IMR-90 (cell line): Measurements from ENCODE around the gene MCTP1. TPM values are rescaled to one million over a fixed set of nuclear protein-coding genes. Genes with fewer than 3 reads are reported as not detected.

Experiments
- ATAC-seq: fragments of 200-7000 bp; cut with Tn5 transposase; 2 replicates; pipeline ENCODE4 v1.9.1; 2020; ENCODE audit warnings: low read depth, mild to moderate bottlenecking, moderate library complexity
- BruUV-seq: library from RNA; stranded (reverse); fragments of 400-500 nt; replicated peaks from 2 replicates; lab custom pipeline; 2021; lab: Mats Ljungman, UMichigan
- CTCF ChIA-PET: fragments of 300-600 bp; formaldehyde crosslinking; extraction: SDS; loops from one replicate; lab custom pipeline; 2021; ENCODE audit warnings: antibody characterized with exemption; lab: Yijun Ruan, JAX
- POLR2A ChIA-PET: fragments of 300-600 bp; sonication (Branson Sonifier 250); formaldehyde crosslinking; loops from one replicate; lab custom pipeline; 2022; ENCODE audit warnings: antibody characterized with exemption; ENCODE audit not compliant: unreplicated experiment; lab: Charles Lee
- DNase-seq: peaks from one replicate; pipeline ENCODE4 v3.0.0; 2013
- H2AFZ ChIP-seq: replicated peaks from 2 replicates; pipeline ENCODE3; 2013; ENCODE audit warnings: low read length, mild to moderate bottlenecking; ENCODE audit not compliant: poor library complexity
- H2AK5ac ChIP-seq: 2 replicates; pipeline ENCODE4 v1.6.1; 2013; ENCODE audit warnings: low read depth, low read length, inconsistent platforms
- H2AK9ac ChIP-seq: replicated peaks from 2 replicates; pipeline ENCODE3; 2013; ENCODE audit warnings: mild to moderate bottlenecking, low read depth, low read length, moderate library complexity; ENCODE audit not compliant: poor library complexity
- H2BK120ac ChIP-seq: 2 replicates; pipeline ENCODE4 v1.6.1; 2013; ENCODE audit warnings: low read depth, low read length, inconsistent platforms
- H2BK15ac ChIP-seq: 3 replicates; pipeline ENCODE4 v1.6.1; 2013; ENCODE audit warnings: low read depth, low read length, inconsistent platforms
- H2BK20ac ChIP-seq: 2 replicates; pipeline ENCODE4 v1.6.1; 2013; ENCODE audit warnings: low read depth, mild to moderate bottlenecking, inconsistent platforms, low read length, moderate library complexity
- H2BK5ac ChIP-seq: 2 replicates; pipeline ENCODE4 v1.6.1; 2013; ENCODE audit warnings: mild to moderate bottlenecking, low read depth, low read length, inconsistent platforms; ENCODE audit not compliant: poor library complexity, severe bottlenecking
- H3K14ac ChIP-seq: replicated peaks from 2 replicates; pipeline ENCODE4 v1.6.1; 2013; ENCODE audit warnings: low read depth, low read length, inconsistent platforms
- H3K18ac ChIP-seq: 2 replicates; pipeline ENCODE4 v1.6.1; 2013; ENCODE audit warnings: low read depth, low read length, control low read depth
- H3K23ac ChIP-seq: 2 replicates; pipeline ENCODE4 v1.6.1; 2013; ENCODE audit warnings: low read depth, low read length, inconsistent platforms
- H3K27ac ChIP-seq: 2 replicates; pipeline ENCODE4 v1.5.1; 2013; ENCODE audit warnings: mild to moderate bottlenecking, control low read depth, low read length; ENCODE audit not compliant: insufficient read depth
- H3K27me3 ChIP-seq: 2 replicates; pipeline ENCODE4 v1.6.1; 2013; ENCODE audit warnings: low read length; ENCODE audit not compliant: control insufficient read depth, insufficient read depth
- H3K36me3 ChIP-seq: 2 replicates; pipeline ENCODE4 v1.6.1; 2013; ENCODE audit warnings: low read length, mixed read lengths; ENCODE audit not compliant: control insufficient read depth, insufficient read depth
- H3K4ac ChIP-seq: 2 replicates; pipeline ENCODE4 v1.6.1; 2013; ENCODE audit warnings: low read depth, low read length, inconsistent platforms
- H3K4me1 ChIP-seq: 2 replicates; pipeline ENCODE4 v1.6.1; 2013; ENCODE audit warnings: low read length, mixed read lengths; ENCODE audit not compliant: control insufficient read depth, insufficient read depth
- H3K4me2 ChIP-seq: 2 replicates; pipeline ENCODE4 v1.6.1; 2013; ENCODE audit warnings: low read depth, mild to moderate bottlenecking, control low read depth, low read length, moderate library complexity
- H3K4me3 ChIP-seq: 2 replicates; pipeline ENCODE4 v1.5.1; 2013; ENCODE audit warnings: low read depth, mild to moderate bottlenecking, control low read depth, low read length, moderate library complexity; ENCODE audit not compliant: insufficient read depth
- H3K56ac ChIP-seq: 2 replicates; pipeline ENCODE4 v1.6.1; 2013; ENCODE audit warnings: low read length, inconsistent platforms; ENCODE audit not compliant: insufficient read depth; ENCODE audit errors: extremely low read depth
- H3K79me1 ChIP-seq, 2 experiments: 2 replicates each; pipeline ENCODE4 v1.6.1; 2013; ENCODE audit warnings: low read length in 2 of 2, inconsistent platforms in 1 of 2, low read depth in 1 of 2
- H3K9ac ChIP-seq: 2 replicates; pipeline ENCODE4 v1.6.1; 2013; ENCODE audit warnings: low read depth, low read length, control low read depth
- H3K9me1 ChIP-seq: 2 replicates; pipeline ENCODE4 v1.6.1; 2013; ENCODE audit warnings: low read length, inconsistent platforms; ENCODE audit not compliant: insufficient read depth
- H3K9me3 ChIP-seq: 2 replicates; pipeline ENCODE4 v1.6.1; 2013; ENCODE audit warnings: low read length; ENCODE audit not compliant: control insufficient read depth, insufficient read depth
- H4K20me1 ChIP-seq: 2 replicates; pipeline ENCODE4 v1.6.1; 2013; ENCODE audit warnings: low read length, inconsistent platforms; ENCODE audit not compliant: insufficient read depth
- H4K5ac ChIP-seq: 2 replicates; pipeline ENCODE4 v1.6.1; 2013; ENCODE audit warnings: mild to moderate bottlenecking, low read depth, low read length, control low read depth
- H4K8ac ChIP-seq, 2 experiments: 2 replicates each; pipeline ENCODE4 v1.6.1; 2013; ENCODE audit warnings: low read depth in 2 of 2, low read length in 2 of 2, control low read depth in 1 of 2, inconsistent platforms in 1 of 2
- H4K91ac ChIP-seq: 2 replicates; pipeline ENCODE4 v1.6.1; 2013; ENCODE audit warnings: low read depth, low read length, inconsistent platforms; ENCODE audit not compliant: insufficient read depth
- CTCF ChIP-seq: conservative IDR thresholded peaks from 2 replicates; pipeline ENCODE4 v1.5.1; 2012; ENCODE audit warnings: mild to moderate bottlenecking, low read depth, low read length, improper control_type of control experiment
- RAD21 ChIP-seq: IDR thresholded peaks from 2 replicates; pipeline ENCODE4 v1.6.1; 2012; ENCODE audit warnings: low read length, improper control_type of control experiment
- SMC3 ChIP-seq: fragments of 150-350 bp; IDR thresholded peaks from 2 replicates; pipeline ENCODE4 v1.6.1; 2016; ENCODE audit warnings: low read depth, mild to moderate bottlenecking, antibody characterized with exemption, low read length, moderate library complexity
- WGBS, 2 experiments: methylation state at CpG; one replicate each; pipeline versions ENCODE4 v1.1.5 to v1.1.7; 2013; ENCODE audit warnings: missing lambda C conversion rate in 2 of 2; ENCODE audit not compliant: insufficient read length in 1 of 2; ENCODE audit errors: extremely low coverage in 2 of 2; 5-methylcytosine and 5-hydroxymethylcytosine counted together
- dilution Hi-C: fragments of 300-500 bp; cut with HindIII; formaldehyde crosslinking; loops from one replicate; pipeline ENCODE4 v1.14.3; 2018; ENCODE audit warnings: low sequenced_read_pairs; ENCODE audit not compliant: unreplicated experiment
- in situ Hi-C: fragments of 300-500 bp; cut with MboI; formaldehyde crosslinking; loops from 3 replicates; pipeline ENCODE4 v1.14.3; 2019; ENCODE audit warnings: low sequenced_read_pairs, inconsistent platforms, mixed read lengths
- intact Hi-C: fragments of 100-400 bp; cut with micrococcal nuclease; formaldehyde crosslinking; loops from 2 replicates; pipeline ENCODE4 v1.10.0; 2022
- polyA plus RNA-seq, 3 experiments: library from polyadenylated mRNA; depleted of rRNA; stranded (reverse); fragments of >200 nt; gene quantifications; 2 replicates each; pipeline ENCODE4 v1.2.3, GENCODE V29; 2012; ENCODE audit warnings: low replicate concordance in 1 of 3
- total RNA-seq: library from RNA; depleted of rRNA; stranded (reverse); fragments of >200 nt; gene quantifications from 2 replicates; pipeline ENCODE4 v1.2.3, GENCODE V29; 2012
- TF ChIP-seq, protein P1 (sequence below): fragments of 150-350 bp; IDR thresholded peaks from 2 replicates; pipeline ENCODE4 v1.6.1; 2016; ENCODE audit warnings: low read depth, mild to moderate bottlenecking, low read length, moderate library complexity, borderline replicate concordance

MCTP1 gene
- total and polyA plus RNA-seq, 2 of the 4 experiments (the other 2 are of a cell fraction), result 0.21 TPM; not detected in 1

DNA sequence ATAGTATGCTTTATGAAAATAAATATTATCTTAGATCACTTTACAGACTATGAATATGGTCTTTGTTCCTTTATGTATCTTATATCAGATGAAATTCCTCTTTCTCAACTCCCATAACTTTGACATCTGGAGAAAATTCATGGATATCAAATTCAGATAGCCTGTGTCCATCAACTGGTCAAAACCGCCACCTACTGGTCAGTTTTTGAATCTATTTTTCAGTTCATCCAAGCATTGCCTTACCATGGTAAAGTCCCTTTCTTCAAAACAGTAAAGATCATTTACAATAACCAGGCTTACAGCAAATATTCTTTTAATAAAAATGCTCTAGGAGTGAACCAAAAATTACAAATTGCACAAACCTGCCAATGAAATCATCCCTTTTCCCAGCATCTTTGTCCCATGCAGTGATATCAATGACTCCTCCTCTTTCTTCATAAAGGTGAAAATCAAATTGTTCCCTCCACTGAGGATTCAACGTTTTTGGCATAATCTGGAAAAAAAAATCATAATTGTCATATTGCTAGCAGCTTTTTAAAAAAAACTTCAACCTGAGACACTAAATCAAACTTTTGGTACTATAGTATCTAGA is 375.9 kb downstream of the MCTP1 start:
- WGBS, 2 experiments, result no CpG with 5 or more reads among the region's 2 CpGs
- dilution Hi-C loops (no loop called here), in situ Hi-C loops (no loop called here), intact Hi-C loops (loop anchor here (5.0 kb wide), 1 partner anchor 77 kb away; no protein-coding TSS in a partner anchor)
- no peak overlapping the region for H2AFZ ChIP-seq
- no peaks in the 10 kb centered on the region for H3K27me3 ChIP-seq
- TF ChIP-seq CTCF (peak; percentile 62), RAD21 (peak; percentile 61), SMC3 (peak; percentile 33; the same call in 1 of the 2 replicates)
- TF ChIP-seq, protein P1, sequence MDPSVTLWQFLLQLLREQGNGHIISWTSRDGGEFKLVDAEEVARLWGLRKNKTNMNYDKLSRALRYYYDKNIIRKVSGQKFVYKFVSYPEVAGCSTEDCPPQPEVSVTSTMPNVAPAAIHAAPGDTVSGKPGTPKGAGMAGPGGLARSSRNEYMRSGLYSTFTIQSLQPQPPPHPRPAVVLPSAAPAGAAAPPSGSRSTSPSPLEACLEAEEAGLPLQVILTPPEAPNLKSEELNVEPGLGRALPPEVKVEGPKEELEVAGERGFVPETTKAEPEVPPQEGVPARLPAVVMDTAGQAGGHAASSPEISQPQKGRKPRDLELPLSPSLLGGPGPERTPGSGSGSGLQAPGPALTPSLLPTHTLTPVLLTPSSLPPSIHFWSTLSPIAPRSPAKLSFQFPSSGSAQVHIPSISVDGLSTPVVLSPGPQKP, result no peak
- H2AK9ac ChIP-seq, result no peak overlapping the region
- no peak overlapping the region for H2BK15ac ChIP-seq
- H3K9me1 ChIP-seq, result no peaks in the 10 kb centered on the region
- no peak overlapping the region for H2AK5ac ChIP-seq
- no peaks in the 10 kb centered on the region for H3K9me3 ChIP-seq
- DNase-seq (peak; percentile 37), ATAC-seq (peak; percentile 70)
- H3K18ac ChIP-seq, result no peak overlapping the region
- CTCF ChIA-PET, result interaction anchor here (1.0 kb wide), 2 partner anchors 13 to 24 kb away, joined by 3 read pairs; no protein-coding TSS in a partner anchor
- no peak overlapping the region for H4K91ac ChIP-seq
- H3K9ac ChIP-seq, result no peak overlapping the region
- no peaks in the 10 kb centered on the region for H4K20me1 ChIP-seq
- H3K27ac ChIP-seq, result no peak overlapping the region
- H3K4me3 ChIP-seq, result no peak overlapping the region
- no peak overlapping the region for H3K23ac ChIP-seq
- no peak overlapping the region for H4K8ac ChIP-seq
- no peak overlapping the region for H2BK20ac ChIP-seq
- H3K79me1 ChIP-seq, result no peaks in the 10 kb centered on the region
- BruUV-seq, result no TSS peak
- H2BK120ac ChIP-seq, result no peak overlapping the region
- POLR2A ChIA-PET, result no interaction called here
- H3K4me1 ChIP-seq, result no peaks in the 10 kb centered on the region
- H4K5ac ChIP-seq, result no peak overlapping the region
- no peak overlapping the region for H3K56ac ChIP-seq
- no peak overlapping the region for H3K14ac ChIP-seq
- H3K36me3 ChIP-seq, result no peaks in the 10 kb centered on the region
- H2BK5ac ChIP-seq, result no peak overlapping the region
- no peak overlapping the region for H3K4ac ChIP-seq
- no peak overlapping the region for H3K4me2 ChIP-seq
